ENCODE results near the gene SPEG. TPM values are rescaled to one million over a fixed set of nuclear protein-coding genes. Genes with fewer than 3 reads are reported as not detected.
A peak's percentile ranks its signal among the peaks of the same experiment; 100 is the strongest.

SPEG gene
- total RNA-seq, 6 experiments from 2014 or later: 0.24 to 1.5 (median 0.48) TPM

DNA sequence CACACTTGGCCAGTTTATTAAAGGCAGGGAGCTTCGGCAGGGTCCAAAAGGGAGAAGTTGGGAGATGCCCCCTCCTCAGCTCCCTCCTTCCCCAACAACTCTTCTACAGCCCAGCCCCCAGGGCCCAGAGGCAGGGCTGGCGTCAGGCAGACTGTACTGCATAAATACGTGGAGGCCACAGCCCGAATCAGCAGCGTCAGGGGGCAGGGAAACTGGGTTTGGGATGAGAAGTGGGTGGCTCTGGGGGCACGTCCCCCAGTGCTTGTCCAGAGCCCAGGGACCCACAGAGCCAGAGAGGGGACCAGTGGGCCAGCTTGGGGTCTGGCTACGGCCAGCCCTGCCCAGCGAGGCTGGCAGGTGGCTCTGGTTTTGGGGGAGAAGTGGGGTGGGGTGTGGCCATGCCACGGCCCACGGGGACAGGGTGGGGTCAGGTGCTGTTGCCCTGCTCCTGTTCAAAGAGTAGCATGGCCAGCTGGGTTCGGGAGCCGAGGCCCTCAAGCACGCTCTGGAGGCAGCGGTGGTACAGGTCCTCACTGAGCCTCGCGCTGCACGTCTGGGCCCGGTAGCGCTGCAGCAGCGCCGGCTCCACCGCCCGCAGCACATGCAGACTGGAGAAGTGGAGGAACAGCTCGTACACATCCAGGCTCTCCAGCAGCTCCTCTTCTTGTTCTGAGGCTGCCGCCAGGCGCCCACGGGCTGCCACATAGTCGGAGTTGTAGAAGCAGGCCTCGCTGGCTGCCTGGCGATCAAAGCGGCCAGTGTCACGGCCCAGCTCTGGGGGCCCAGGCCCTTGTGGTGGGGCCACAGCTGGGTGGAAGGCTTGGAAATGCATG is 104.5 kb downstream of the SPEG start:
- ATAC-seq: no peak
- no peak overlapping the region for H3K4me3 ChIP-seq
- H3K36me3 ChIP-seq: no peaks in the 10 kb centered on the region
- no peaks in the 10 kb centered on the region for H3K27me3 ChIP-seq
- no peaks in the 10 kb centered on the region for H3K9me3 ChIP-seq
- DNase-seq: no peak
- H3K27ac ChIP-seq: no peak overlapping the region
- intact Hi-C loops (cut with DNase I): loop anchor here (5.0 to 10.0 kb wide), 2 partner anchors 64 to 108 kb away; no protein-coding TSS in a partner anchor
- H3K4me1 ChIP-seq: peaks cover 0 to 16% (median 5%) of the 10 kb centered on the region in 4 donors
- WGBS (ENCODE audit: insufficient coverage, low coverage, low lambda C conversion rate, missing lambda C conversion rate): 77% methylated on average over 4 of the region's 32 CpGs
- TF ChIP-seq POLR2A (IDR thresholded peaks at IDR 0.05) (no peak), CTCF (IDR thresholded peaks at IDR 0.05) (no peak)

DNA sequence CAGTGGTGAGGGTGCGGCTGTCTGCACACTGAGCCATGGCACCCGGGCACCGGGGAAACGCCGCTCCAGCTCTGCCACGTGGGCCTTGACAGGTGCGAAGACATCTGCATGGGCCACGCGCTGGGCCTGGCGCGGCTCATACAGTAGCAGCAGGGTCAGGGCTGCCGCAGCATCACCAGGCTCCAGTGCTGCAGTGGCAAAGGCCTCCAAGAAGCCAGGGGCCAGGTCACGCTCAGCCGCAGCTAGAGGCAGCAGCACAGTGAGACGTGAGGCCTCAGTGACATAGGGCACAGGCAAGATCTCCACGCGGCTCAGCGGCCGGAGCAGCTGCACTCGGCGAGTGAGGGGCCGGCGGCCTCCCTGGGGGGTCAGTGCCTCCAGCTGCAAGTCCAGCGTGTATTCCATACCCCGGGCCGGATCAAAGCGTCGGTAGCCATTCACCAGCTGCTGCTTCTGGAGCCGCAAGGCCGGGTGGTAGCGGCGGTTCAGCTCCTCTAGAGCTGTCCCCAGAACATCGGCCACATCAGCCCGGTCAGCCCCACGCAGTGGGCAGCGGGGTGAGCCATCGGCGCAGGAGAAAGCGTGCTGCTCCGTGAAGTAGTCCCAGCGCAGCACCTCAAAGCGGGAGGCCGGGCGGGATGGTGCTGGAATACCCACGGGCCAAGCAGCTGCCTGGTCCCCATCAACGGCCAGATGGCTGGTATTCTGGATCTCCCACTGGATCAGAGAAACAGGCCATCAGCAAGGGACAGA is 105.5 kb downstream of the SPEG start:
- intact Hi-C loops (cut with DNase I): loop anchor here (5.0 to 10.0 kb wide), 2 partner anchors 65 to 107 kb away; no protein-coding TSS in a partner anchor
- peaks cover 0 to 18% (median 5%) of the 10 kb centered on the region in 4 donors for H3K4me1 ChIP-seq
- H3K4me3 ChIP-seq: no peak overlapping the region
- ATAC-seq (no peak), DNase-seq (no peak)
- H3K27me3 ChIP-seq: no peaks in the 10 kb centered on the region
- no peak overlapping the region for H3K27ac ChIP-seq
- H3K36me3 ChIP-seq: no peaks in the 10 kb centered on the region
- 91% methylated on average over 6 of the region's 46 CpGs for WGBS (ENCODE audit: insufficient coverage, low coverage, low lambda C conversion rate, missing lambda C conversion rate)
- TF ChIP-seq CTCF (IDR thresholded peaks at IDR 0.05) (no peak), POLR2A (IDR thresholded peaks at IDR 0.05) (no peak)
- no peaks in the 10 kb centered on the region for H3K9me3 ChIP-seq

GRCh38 chr2:219540784-219541504 is 106.3 kb downstream of the SPEG start:
- Histone ChIP-seq H3K4me1 (peaks cover 0 to 18% (median 5%) of the 10 kb centered on the region in 4 donors), H3K27ac (no peak overlapping the region), H3K9me3 (no peaks in the 10 kb centered on the region), H3K36me3 (no peaks in the 10 kb centered on the region), H3K4me3 (no peak overlapping the region), H3K27me3 (no peaks in the 10 kb centered on the region)
- 90% methylated on average over 8 of the region's 12 CpGs for WGBS (ENCODE audit: insufficient coverage, low coverage, low lambda C conversion rate, missing lambda C conversion rate)
- no peak for ATAC-seq
- DNase-seq: no peak
- TF ChIP-seq POLR2A (IDR thresholded peaks at IDR 0.05) (no peak), CTCF (IDR thresholded peaks at IDR 0.05) (no peak)
- intact Hi-C loops (cut with DNase I): no loop called here

GRCh38 chr2:219541611-219542180 is 107.1 kb downstream of the SPEG start:
- H3K4me1 ChIP-seq: peaks cover 0 to 18% (median 5%) of the 10 kb centered on the region in 4 donors
- ATAC-seq: peak; percentile 41 to 63 (median 50)
- H3K4me3 ChIP-seq: peak overlapping the region in 1 of 3 donors; percentile 36
- intact Hi-C loops (cut with DNase I): no loop called here
- 21% methylated on average over 10 of the region's 48 CpGs for WGBS (ENCODE audit: insufficient coverage, low coverage, low lambda C conversion rate, missing lambda C conversion rate)
- TF ChIP-seq CTCF (IDR thresholded peaks at IDR 0.05) (peak; percentile 65 to 94 (median 84)), POLR2A (IDR thresholded peaks at IDR 0.05) (no peak)
- no peaks in the 10 kb centered on the region for H3K36me3 ChIP-seq
- no peaks in the 10 kb centered on the region for H3K27me3 ChIP-seq
- no peaks in the 10 kb centered on the region for H3K9me3 ChIP-seq
- no peak overlapping the region for H3K27ac ChIP-seq
- DNase-seq: peak; percentile 87 to 88 (median 88)

Measured in right lobe of liver (tissue), 6 donors.